Endothelial cell of umbilical vein (primary cell): Measurements from ENCODE around the gene AFTPH. TPM values are rescaled to one million over a fixed set of nuclear protein-coding genes. Genes with fewer than 3 reads are reported as not detected.

Experiments
- BruUV-seq: library from RNA; stranded (reverse); fragments of 400-500 nt; replicated peaks from 2 replicates; lab custom pipeline; 2021; lab: Mats Ljungman, UMichigan
- CTCF ChIA-PET: fragments of 300-600, 350-600 bp; sonication (Branson Sonifier 250); formaldehyde crosslinking; loops from one replicate; lab custom pipeline; 2021; ENCODE audit warnings: antibody characterized with exemption, inconsistent platforms; lab: Charles Lee
- POLR2A ChIA-PET: fragments of 300-600, 350-600 bp; sonication (Branson Sonifier 250); formaldehyde crosslinking; loops from one replicate; lab custom pipeline; 2021; ENCODE audit warnings: antibody characterized with exemption, inconsistent platforms; lab: Charles Lee
- DNase-seq: peaks from one replicate; pipeline ENCODE4 v3.0.0-alpha.2; 2011; ENCODE audit warnings: low read depth, low spot score
- FAIRE-seq: peaks from 2 replicates; lab custom pipeline; 2011; peaks lifted over from hg19 to GRCh38; lab: Jason Lieb, UNC
- H2AFZ ChIP-seq: 2 replicates; pipeline ENCODE4 v1.6.0; 2012; ENCODE audit warnings: low read depth, low read length, control low read depth, inconsistent platforms
- H3K27ac ChIP-seq: 2 replicates; pipeline ENCODE4 v1.5.1; 2011; ENCODE audit warnings: low read depth, mild to moderate bottlenecking, control low read depth, low read length, moderate library complexity; ENCODE audit not compliant: insufficient read depth
- H3K27me3 ChIP-seq, 2 experiments: 2 replicates each; pipeline versions ENCODE4 v1.6.0 to v1.6.1; 2011; ENCODE audit warnings: low read length in 2 of 2, mixed read lengths in 1 of 2; ENCODE audit not compliant: control insufficient read depth in 2 of 2, insufficient read depth in 2 of 2
- H3K36me3 ChIP-seq, 2 experiments: 2 replicates in 1 of 2; 3 replicates in 1 of 2; pipeline ENCODE4 v1.5.1; 2011; ENCODE audit warnings: low read length in 2 of 2, mild to moderate bottlenecking in 1 of 2, moderate library complexity in 1 of 2; ENCODE audit not compliant: control insufficient read depth in 2 of 2, insufficient read depth in 2 of 2; ENCODE audit errors: extremely low read depth in 1 of 2
- H3K4me1 ChIP-seq: 3 replicates; pipeline ENCODE4 v1.5.1; 2011; ENCODE audit warnings: mild to moderate bottlenecking, low read length; ENCODE audit not compliant: control insufficient read depth, insufficient read depth; ENCODE audit errors: extremely low read depth
- H3K4me2 ChIP-seq: 2 replicates; pipeline ENCODE4 v1.6.1; 2011; ENCODE audit warnings: low read length, control low read depth, mixed read lengths; ENCODE audit not compliant: insufficient read depth
- H3K4me3 ChIP-seq, 3 experiments: fragments of 200-600 bp in 1 of 3; sonication (generic), shearing (Covaris generic) in 1 of 3; replicated peaks in 1 of 3; 2 replicates each; pipeline ENCODE4 v1.5.1; 2011 to 2016; ENCODE audit warnings: control low read depth in 3 of 3, low read length in 3 of 3, mild to moderate bottlenecking in 2 of 3, inconsistent platforms in 1 of 3, low read depth in 1 of 3, moderate library complexity in 1 of 3; ENCODE audit not compliant: insufficient read depth in 1 of 3
- H3K79me2 ChIP-seq: 2 replicates; pipeline ENCODE4 v1.6.0; 2012; ENCODE audit warnings: low read length, inconsistent platforms; ENCODE audit not compliant: control insufficient read depth, insufficient read depth
- H3K9ac ChIP-seq: replicated peaks from 2 replicates; pipeline ENCODE3; 2011; ENCODE audit warnings: low read length, control low read depth; ENCODE audit not compliant: insufficient read depth; ENCODE audit errors: extremely low read depth
- H3K9me1 ChIP-seq: replicated peaks from 3 replicates; pipeline ENCODE4 v1.6.0; 2011; ENCODE audit warnings: mild to moderate bottlenecking, low read length; ENCODE audit not compliant: control insufficient read depth, insufficient read depth; ENCODE audit errors: extremely low read depth
- H3K9me3 ChIP-seq: replicated peaks from 2 replicates; pipeline ENCODE4 v1.5.1; 2012; ENCODE audit warnings: low read length, inconsistent platforms; ENCODE audit not compliant: control insufficient read depth, insufficient read depth
- H4K20me1 ChIP-seq: replicated peaks from 2 replicates; pipeline ENCODE3; 2011; ENCODE audit warnings: mild to moderate bottlenecking, low read length; ENCODE audit not compliant: control insufficient read depth, insufficient read depth; ENCODE audit errors: extremely low read depth
- CTCF ChIP-seq, 2 donors: IDR thresholded peaks; 1 replicate in 1 of 2; 2 replicates in 1 of 2; pipeline ENCODE4 v1.5.1; 2011; ENCODE audit warnings: low read length in 2 of 2, mild to moderate bottlenecking in 2 of 2, moderate library complexity in 2 of 2, control low read depth in 1 of 2, inconsistent platforms in 1 of 2, low read depth in 1 of 2; ENCODE audit not compliant: insufficient read depth in 1 of 2; ENCODE audit errors: extremely low read depth in 1 of 2
- EZH2 ChIP-seq: IDR thresholded peaks from 2 replicates; pipeline ENCODE4 v1.6.1; 2012; ENCODE audit warnings: borderline replicate concordance, low read depth, mild to moderate bottlenecking, moderate library complexity, low read length, inconsistent platforms; ENCODE audit not compliant: severe bottlenecking
- FOS ChIP-seq: IDR thresholded peaks from 2 replicates; pipeline ENCODE4 v1.6.1; 2011; ENCODE audit warnings: mild to moderate bottlenecking, low read length, moderate library complexity, borderline replicate concordance; ENCODE audit not compliant: insufficient read depth
- GATA2 ChIP-seq: IDR thresholded peaks from 2 replicates; pipeline ENCODE4 v1.7.0; 2011; ENCODE audit warnings: low read depth, mild to moderate bottlenecking, moderate library complexity, mixed read lengths, low read length; ENCODE audit not compliant: insufficient read length, insufficient read depth
- JUN ChIP-seq: IDR thresholded peaks from 2 replicates; pipeline ENCODE4 v1.6.1; 2011; ENCODE audit warnings: borderline replicate concordance, low read depth; ENCODE audit not compliant: insufficient read length, insufficient read depth
- MAX ChIP-seq: IDR thresholded peaks from 2 replicates; pipeline ENCODE4 v1.6.1; 2011; ENCODE audit not compliant: insufficient read depth, insufficient read length
- MYC ChIP-seq: IDR thresholded peaks from one replicate; pipeline ENCODE4 v1.6.1; 2011; ENCODE audit warnings: mild to moderate bottlenecking, low read depth, low read length
- POLR2A ChIP-seq: IDR thresholded peaks from 2 replicates; pipeline ENCODE4 v1.6.1; 2012; ENCODE audit warnings: low read depth, mild to moderate bottlenecking, control low read depth, low read length
- POLR2AphosphoS5 ChIP-seq: IDR thresholded peaks from 2 replicates; pipeline ENCODE4 v1.6.1; 2012; ENCODE audit warnings: low read depth, mild to moderate bottlenecking, control low read depth, low read length, moderate library complexity; ENCODE audit not compliant: insufficient read depth
- dilution Hi-C: fragments of 300-500 bp; cut with MboI; formaldehyde crosslinking; loops from one replicate; pipeline ENCODE4 v1.15.0; 2019; ENCODE audit warnings: low sequenced_read_pairs; ENCODE audit not compliant: extremely low pct_ligation_motif_present
- intact Hi-C: fragments of 100-400 bp; cut with micrococcal nuclease; formaldehyde crosslinking; loops from one replicate; pipeline ENCODE4 v1.10.0; 2022
- polyA plus RNA-seq, 4 experiments: library from polyadenylated mRNA; depleted of rRNA in 3 of 4; stranded (reverse) in 3 of 4; unstranded in 1 of 4; fragments of >200 nt; gene quantifications; 2 replicates each; pipeline versions ENCODE4 v1.2.1 to v1.2.3, GENCODE V29; 2011 to 2012; ENCODE audit warnings: missing spikeins in 1 of 4
- total RNA-seq: library from RNA; stranded (reverse); gene quantifications from 2 replicates; pipeline ENCODE4 v1.2.3, GENCODE V29; 2021

The AFTPH gene
- total and polyA plus RNA-seq, 2 donors (not counting 3 experiments of a cell fraction or from before 2014, with no cell fraction given) = 6.9 to 15.3 TPM

GRCh38 chr2:64542071-64543007 is 18.2 kb downstream of the AFTPH start:
- H3K4me3 ChIP-seq = no peak overlapping the region
- H3K36me3 ChIP-seq = no peaks in the 10 kb centered on the region
- no peak overlapping the region for H2AFZ ChIP-seq
- DNase-seq = no peak
- POLR2A ChIA-PET = no interaction called here
- no TSS peak for BruUV-seq
- TF ChIP-seq JUN = no peak
- no peak for TF ChIP-seq EZH2
- intact Hi-C loops = no loop called here
- CTCF ChIA-PET = interaction anchor here (1.0 kb wide), 1 partner anchor 20 kb away, joined by 3 read pairs; no protein-coding TSS in a partner anchor
- H3K4me2 ChIP-seq = no peak overlapping the region
- peaks cover 24% of the 10 kb centered on the region for H3K79me2 ChIP-seq
- H3K4me1 ChIP-seq = no peaks in the 10 kb centered on the region
- H3K9ac ChIP-seq = no peak overlapping the region
- H3K27me3 ChIP-seq = no peaks in the 10 kb centered on the region
- H3K9me1 ChIP-seq = peaks cover 2% of the 10 kb centered on the region
- H3K27ac ChIP-seq = no peak overlapping the region
- H4K20me1 ChIP-seq = peaks cover 12% of the 10 kb centered on the region
- H3K9me3 ChIP-seq = no peaks in the 10 kb centered on the region
- no peak for FAIRE-seq
- dilution Hi-C loops = no loop called here

- H3K9me3 ChIP-seq = no peaks in the 10 kb centered on the region
- no peak for DNase-seq
Observed at GRCh38 chr2:64543008-64543697, 19.0 kb downstream of the AFTPH start.

More at GRCh38 chr2:64543008-64543697, 19.0 kb downstream of the AFTPH start:
- ChIA-PET CTCF (interaction anchor here (1.0 kb wide), 1 partner anchor 20 kb away, joined by 3 read pairs; no protein-coding TSS in a partner anchor), POLR2A (no interaction called here)
- no peaks in the 10 kb centered on the region for H3K4me1 ChIP-seq
- peaks cover 2% of the 10 kb centered on the region for H3K9me1 ChIP-seq
- no TSS peak for BruUV-seq
- H3K27ac ChIP-seq = no peak overlapping the region
- TF ChIP-seq FOS (no peak), MAX (no peak), GATA2 (no peak), JUN (no peak), MYC (no peak), EZH2 (no peak), CTCF (IDR thresholded peaks at IDR 0.05; ENCODE audit: extremely low read depth in 1 of 2, insufficient read depth in 1 of 2, low read depth in 1 of 2, low read length in 2 of 2) (no peak), POLR2A (no peak), POLR2AphosphoS5 (no peak)
- H3K4me2 ChIP-seq = no peak overlapping the region
- FAIRE-seq = no peak
- no peak overlapping the region for H3K9ac ChIP-seq
- H3K4me3 ChIP-seq = no peak overlapping the region
- H3K79me2 ChIP-seq = peaks cover 24% of the 10 kb centered on the region
- intact Hi-C loops = no loop called here
- H3K27me3 ChIP-seq = no peaks in the 10 kb centered on the region
- dilution Hi-C loops = no loop called here
- no peaks in the 10 kb centered on the region for H3K36me3 ChIP-seq
- peaks cover 12% of the 10 kb centered on the region for H4K20me1 ChIP-seq
- no peak overlapping the region for H2AFZ ChIP-seq
